Activated T-helper 9 cell treated with anti-CD3 and anti-CD28 coated beads, Interleukin-2, amount 50 U/mL, for 16 hours (primary cell): ENCODE results near the gene RANBP3.
"Not testable (repeated sequence)": the region's sequence is repeated elsewhere in the genome, so short reads cannot be mapped to it uniquely, and the experiment has no call there.

Experiments
- DNase-seq: peaks from one replicate; pipeline ENCODE4 v3.0.0-alpha.2; 2020; ENCODE audit warnings: low read depth

The RANBP3 gene

GRCh38 chr19:5977785-5978605 is at the start of gene RANBP3:
Gene RANBP3, minus strand, starts transcription at chr19:5978140. Its CDS starts 58 bp downstream, at chr19:5978082.
- DNase-seq: peak; percentile 99

GRCh38 chr19:6026390-6027227 is 48.7 kb upstream of the RANBP3 start:
- DNase-seq: no peak

GRCh38 chr19:6024756-6025155 is 46.8 kb upstream of the RANBP3 start:
- not testable (repeated sequence) for DNase-seq

GRCh38 chr19:6023936-6024335 is 46.0 kb upstream of the RANBP3 start:
- no peak for DNase-seq

GRCh38 chr19:6023085-6023682 is 45.2 kb upstream of the RANBP3 start:
- DNase-seq: no peak

- DNase-seq: no peak
Measured at GRCh38 chr19:6022570-6023064, 44.7 kb upstream of the RANBP3 start.

GRCh38 chr19:6021878-6022569 is 44.1 kb upstream of the RANBP3 start:
- DNase-seq: peak; percentile 50

- DNase-seq: no peak
Measured at GRCh38 chr19:6020972-6021805, 43.2 kb upstream of the RANBP3 start.

- no peak for DNase-seq
Measured at GRCh38 chr19:6020166-6020882, 42.4 kb upstream of the RANBP3 start.

- DNase-seq: no peak
Measured at GRCh38 chr19:6018786-6019185, 40.8 kb upstream of the RANBP3 start.

- no peak for DNase-seq
Measured at GRCh38 chr19:6017576-6017975, 39.6 kb upstream of the RANBP3 start.

- no peak for DNase-seq
Measured at GRCh38 chr19:6015841-6016545, 38.1 kb upstream of the RANBP3 start.

GRCh38 chr19:6014551-6015135 is 36.7 kb upstream of the RANBP3 start:
- DNase-seq: no peak

GRCh38 chr19:6012426-6013170 is 34.7 kb upstream of the RANBP3 start:
- DNase-seq: no peak

GRCh38 chr19:6011794-6012193 is 33.9 kb upstream of the RANBP3 start:
- DNase-seq: no peak

GRCh38 chr19:6011206-6011605 is 33.3 kb upstream of the RANBP3 start:
- no peak for DNase-seq

GRCh38 chr19:6010107-6010506 is 32.2 kb upstream of the RANBP3 start:
- no peak for DNase-seq

GRCh38 chr19:6007866-6008265 is 29.9 kb upstream of the RANBP3 start:
- DNase-seq: no peak

GRCh38 chr19:6006896-6007295 is 29.0 kb upstream of the RANBP3 start:
- no peak for DNase-seq
